ENCODE results near the gene PHF8.

DNA sequence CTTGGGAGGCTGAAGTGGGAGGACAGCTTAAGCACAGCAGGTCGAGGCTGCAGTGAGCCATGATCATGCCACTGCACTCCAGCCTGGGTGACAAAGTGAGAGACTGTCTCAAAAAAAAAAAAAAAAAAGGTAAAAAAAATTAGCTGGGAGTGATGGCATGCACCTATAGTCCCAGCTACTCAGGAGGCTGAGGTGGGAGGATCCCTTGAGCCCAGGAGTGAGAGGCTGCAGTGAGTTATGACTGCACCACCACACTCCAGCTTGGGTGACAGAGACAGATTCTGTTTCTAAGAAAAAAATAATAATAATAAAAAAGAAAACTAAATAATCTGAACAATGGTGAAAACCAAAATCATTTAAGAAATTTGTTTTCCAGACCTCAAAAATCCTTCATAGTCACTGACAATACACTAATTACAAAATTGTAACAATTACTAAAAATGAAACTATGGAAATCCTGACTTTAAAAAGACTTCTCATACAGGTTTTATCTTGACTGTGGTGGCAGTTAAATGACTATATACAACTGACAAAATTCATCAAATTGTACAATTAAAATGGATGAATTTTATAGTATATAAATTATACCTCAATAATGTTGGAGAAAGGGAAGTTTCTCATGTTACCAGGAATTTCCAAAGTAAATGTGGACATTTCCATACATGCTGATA is 31.3 kb downstream of the PHF8 start:
- TF ChIP-seq EZH2 (IDR thresholded peaks at IDR 0.05; ENCODE audit: borderline replicate concordance) (no peak), EZH2phosphoT487 (IDR thresholded peaks at IDR 0.05; ENCODE audit: low read depth, severe bottlenecking, unreplicated experiment) (no peak)
- TF ChIP-seq, protein P1, sequence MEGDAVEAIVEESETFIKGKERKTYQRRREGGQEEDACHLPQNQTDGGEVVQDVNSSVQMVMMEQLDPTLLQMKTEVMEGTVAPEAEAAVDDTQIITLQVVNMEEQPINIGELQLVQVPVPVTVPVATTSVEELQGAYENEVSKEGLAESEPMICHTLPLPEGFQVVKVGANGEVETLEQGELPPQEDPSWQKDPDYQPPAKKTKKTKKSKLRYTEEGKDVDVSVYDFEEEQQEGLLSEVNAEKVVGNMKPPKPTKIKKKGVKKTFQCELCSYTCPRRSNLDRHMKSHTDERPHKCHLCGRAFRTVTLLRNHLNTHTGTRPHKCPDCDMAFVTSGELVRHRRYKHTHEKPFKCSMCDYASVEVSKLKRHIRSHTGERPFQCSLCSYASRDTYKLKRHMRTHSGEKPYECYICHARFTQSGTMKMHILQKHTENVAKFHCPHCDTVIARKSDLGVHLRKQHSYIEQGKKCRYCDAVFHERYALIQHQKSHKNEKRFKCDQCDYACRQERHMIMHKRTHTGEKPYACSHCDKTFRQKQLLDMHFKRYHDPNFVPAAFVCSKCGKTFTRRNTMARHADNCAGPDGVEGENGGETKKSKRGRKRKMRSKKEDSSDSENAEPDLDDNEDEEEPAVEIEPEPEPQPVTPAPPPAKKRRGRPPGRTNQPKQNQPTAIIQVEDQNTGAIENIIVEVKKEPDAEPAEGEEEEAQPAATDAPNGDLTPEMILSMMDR (IDR thresholded peaks at IDR 0.05; ENCODE audit: poor library complexity), result no peak

All from hepatocyte (in vitro differentiated cells).